Measurements from ENCODE around the gene ABCA8. TPM values are rescaled to one million over a fixed set of nuclear protein-coding genes. Genes with fewer than 3 reads are reported as not detected.

Gene ABCA8
- total RNA-seq, 1 donor from 2014 or later = 0.31 TPM

- Mint-ChIP-seq H3K36me3 (ENCODE audit: insufficient read depth) (no peaks in the 10 kb centered on the region), H3K4me1 (ENCODE audit: low read depth) (peaks cover 14% of the 10 kb centered on the region), H3K4me3 (ENCODE audit: low read depth) (no peak overlapping the region), H3K27ac (no peak overlapping the region), H3K27me3 (no peaks in the 10 kb centered on the region), H3K9me3 (ENCODE audit: low read depth) (no peaks in the 10 kb centered on the region)
- no peak for TF ChIP-seq CTCF (IDR thresholded peaks at IDR 0.05; ENCODE audit: unreplicated experiment)
- DNase-seq (ENCODE audit: low spot score, unreplicated experiment) = no peak
Measured at GRCh38 chr17:68941761-68942160, 13.4 kb downstream of the ABCA8 start.

- H3K4me3 Mint-ChIP-seq (ENCODE audit: low read depth) = no peak overlapping the region
- peaks cover 14% of the 10 kb centered on the region for H3K4me1 Mint-ChIP-seq (ENCODE audit: low read depth)
- no peaks in the 10 kb centered on the region for H3K36me3 Mint-ChIP-seq (ENCODE audit: insufficient read depth)
Measured at GRCh38 chr17:68939195-68939594, 16.0 kb downstream of the ABCA8 start.

GRCh38 chr17:68937890-68938514, 17.2 kb downstream of the ABCA8 start:
- H3K4me3 Mint-ChIP-seq (ENCODE audit: low read depth) = no peak overlapping the region
- TF ChIP-seq CTCF (IDR thresholded peaks at IDR 0.05; ENCODE audit: unreplicated experiment) = no peak
- peaks cover 6% of the 10 kb centered on the region for H3K9me3 Mint-ChIP-seq (ENCODE audit: low read depth)
- H3K4me1 Mint-ChIP-seq (ENCODE audit: low read depth) = peaks cover 14% of the 10 kb centered on the region
- no peaks in the 10 kb centered on the region for H3K36me3 Mint-ChIP-seq (ENCODE audit: insufficient read depth)
- H3K27me3 Mint-ChIP-seq = no peaks in the 10 kb centered on the region
- H3K27ac Mint-ChIP-seq = no peak overlapping the region
- DNase-seq (ENCODE audit: low spot score, unreplicated experiment) = no peak

More at GRCh38 chr17:68939195-68939594, 16.0 kb downstream of the ABCA8 start:
- Mint-ChIP-seq H3K27me3 (no peaks in the 10 kb centered on the region), H3K9me3 (ENCODE audit: low read depth) (peaks cover 6% of the 10 kb centered on the region), H3K27ac (no peak overlapping the region)
- no peak for TF ChIP-seq CTCF (IDR thresholded peaks at IDR 0.05; ENCODE audit: unreplicated experiment)
- DNase-seq (ENCODE audit: low spot score, unreplicated experiment) = no peak

GRCh38 chr17:68927516-68927915, 27.7 kb downstream of the ABCA8 start:
- Mint-ChIP-seq H3K9me3 (ENCODE audit: low read depth) (no peaks in the 10 kb centered on the region), H3K4me1 (ENCODE audit: low read depth) (no peaks in the 10 kb centered on the region), H3K4me3 (ENCODE audit: low read depth) (no peak overlapping the region), H3K36me3 (ENCODE audit: insufficient read depth) (no peaks in the 10 kb centered on the region), H3K27ac (no peak overlapping the region), H3K27me3 (no peaks in the 10 kb centered on the region)
- DNase-seq (ENCODE audit: low spot score, unreplicated experiment) = no peak
- no peak for TF ChIP-seq CTCF (IDR thresholded peaks at IDR 0.05; ENCODE audit: unreplicated experiment)

GRCh38 chr17:68924793-68925720, 30.1 kb downstream of the ABCA8 start:
- Mint-ChIP-seq H3K27ac (no peak overlapping the region), H3K9me3 (ENCODE audit: low read depth) (peaks cover under 1% of the 10 kb centered on the region), H3K4me1 (ENCODE audit: low read depth) (no peaks in the 10 kb centered on the region), H3K4me3 (ENCODE audit: low read depth) (no peak overlapping the region), H3K36me3 (ENCODE audit: insufficient read depth) (no peaks in the 10 kb centered on the region), H3K27me3 (no peaks in the 10 kb centered on the region)
- no peak for DNase-seq (ENCODE audit: low spot score, unreplicated experiment)
- no peak for TF ChIP-seq CTCF (IDR thresholded peaks at IDR 0.05; ENCODE audit: unreplicated experiment)

All from progenitor cell of endocrine pancreas (in vitro differentiated cells).